ENCODE measurements around the gene CBFA2T3.

CBFA2T3 gene

DNA sequence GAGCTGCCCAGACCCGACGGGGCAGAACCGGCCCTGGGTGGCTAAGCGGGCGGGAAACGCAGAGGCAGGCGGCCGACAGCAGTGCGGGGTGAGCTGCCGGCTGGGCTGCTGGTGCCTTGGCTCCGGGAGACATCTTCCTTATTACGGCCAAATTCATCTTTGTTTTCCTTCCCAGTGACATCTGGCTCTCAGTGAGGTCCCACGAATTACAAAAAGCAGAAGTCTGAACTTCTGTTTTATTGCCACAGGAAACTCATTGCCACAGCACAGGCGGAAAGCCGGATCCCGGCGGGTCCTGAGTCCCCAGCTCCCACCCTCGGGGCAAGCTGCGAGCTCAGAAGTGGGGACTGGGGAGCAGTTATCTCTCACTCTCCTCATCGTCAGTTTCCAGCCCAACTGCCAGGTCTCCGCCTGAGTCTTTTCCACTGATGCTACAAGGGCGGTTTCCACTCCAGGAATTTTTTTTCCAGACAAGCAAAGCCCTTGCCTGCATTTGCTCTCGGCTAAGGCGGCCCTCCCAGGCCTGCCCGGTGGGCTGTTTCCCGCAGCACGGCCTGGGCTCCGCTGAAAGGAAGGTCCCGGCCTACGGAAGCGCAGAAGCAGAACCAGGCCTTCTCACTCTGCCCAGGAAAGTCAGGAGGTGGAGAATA, 40.3 kb downstream of the CBFA2T3 start:
- no peak for DNase-seq

DNA sequence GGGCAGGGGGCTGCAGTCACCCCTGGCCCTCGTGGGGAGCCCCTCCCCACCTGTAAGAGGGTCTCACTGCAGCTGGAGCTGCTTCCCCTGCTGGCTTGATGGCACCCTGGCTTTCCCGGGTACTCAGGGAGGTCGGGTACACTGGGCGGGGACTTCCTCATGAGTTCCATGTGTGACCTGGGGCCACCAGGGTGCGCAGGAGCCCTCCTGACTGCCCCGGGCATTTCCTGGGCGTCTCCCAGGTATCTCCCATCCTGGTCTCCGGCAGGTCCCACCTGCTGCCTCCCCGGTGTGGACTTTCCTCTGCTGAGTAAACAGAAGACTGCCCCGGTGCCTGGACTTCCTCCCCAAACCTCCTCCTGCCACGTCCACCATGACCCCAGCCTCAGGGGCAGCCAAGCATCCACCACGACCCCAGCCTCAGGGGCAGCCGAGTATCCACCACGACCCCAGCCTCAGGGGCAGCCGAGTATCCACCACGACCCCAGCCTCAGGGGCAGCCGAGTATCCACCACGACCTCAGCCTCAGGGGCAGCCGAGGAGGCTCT, 40.9 kb downstream of the CBFA2T3 start:
- no peak for DNase-seq

DNA sequence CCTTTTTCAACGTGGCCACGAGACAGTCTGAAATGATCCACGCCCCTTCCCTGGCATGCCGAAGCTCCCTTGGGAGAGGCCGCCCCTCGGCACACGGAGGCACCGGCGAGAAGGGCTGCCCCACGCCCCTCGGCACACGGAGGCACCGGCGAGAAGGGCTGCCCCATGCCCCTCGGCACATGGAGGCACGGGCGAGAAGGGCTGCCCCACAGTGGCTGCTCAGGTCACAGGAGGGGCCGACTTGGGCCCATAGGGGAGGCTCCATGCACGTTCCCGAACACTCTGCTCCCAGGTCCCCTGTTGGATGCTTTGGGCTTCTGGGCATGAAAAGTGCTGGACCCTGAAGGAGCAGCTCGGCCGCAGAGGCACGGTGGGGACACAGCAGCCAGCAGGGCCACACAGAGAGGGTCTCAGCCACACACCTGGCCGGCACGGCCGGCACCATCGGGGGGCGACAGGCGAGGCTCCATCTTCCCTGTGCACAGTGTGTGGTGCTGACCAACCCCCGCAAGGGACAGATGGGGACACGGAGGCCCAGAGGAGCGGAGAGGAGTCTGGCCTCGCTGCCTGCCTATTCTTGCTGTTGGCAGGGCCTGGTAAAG, 42.8 kb downstream of the CBFA2T3 start:
- no peak for DNase-seq

DNA sequence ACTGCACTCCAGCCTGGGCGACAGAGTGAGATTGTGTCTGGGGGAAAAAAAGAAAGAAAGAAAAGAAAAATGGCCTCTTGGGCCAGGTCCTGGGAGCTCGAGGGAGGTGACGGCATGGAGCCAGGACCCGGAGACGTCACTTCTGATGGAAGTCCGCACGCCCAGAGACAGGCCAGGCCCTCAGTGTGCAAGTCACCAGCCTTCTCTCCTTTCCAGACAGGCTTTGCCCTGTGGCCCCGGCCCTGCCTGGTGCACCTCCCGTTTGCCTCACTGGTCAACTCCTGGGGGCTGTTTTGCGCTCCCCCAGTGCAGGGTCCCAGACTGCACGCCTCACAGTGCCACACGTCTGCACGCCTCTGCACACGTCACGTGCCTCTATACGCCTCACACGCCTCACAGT, 44.1 kb downstream of the CBFA2T3 start:
- no peak for DNase-seq

DNA sequence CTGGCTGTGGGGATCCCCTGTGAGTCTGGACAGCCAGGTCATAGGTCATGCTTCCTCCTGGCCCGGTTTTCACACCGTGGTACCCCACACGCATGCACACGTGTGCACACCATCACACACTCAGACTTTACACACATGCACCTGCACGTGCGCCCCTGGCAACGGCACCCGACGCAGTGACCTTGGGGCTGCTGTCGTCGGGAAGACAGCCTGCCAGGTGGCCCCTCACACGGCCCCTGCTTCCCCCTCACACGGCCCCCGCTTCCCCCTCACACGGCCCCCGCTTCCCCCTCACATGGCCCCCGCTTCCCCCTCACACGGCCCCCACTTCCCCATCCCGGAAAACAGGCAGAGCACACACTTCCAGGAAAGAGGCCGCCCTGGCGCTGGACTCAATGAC, 45.1 kb downstream of the CBFA2T3 start:
- DNase-seq, result no peak

DNA sequence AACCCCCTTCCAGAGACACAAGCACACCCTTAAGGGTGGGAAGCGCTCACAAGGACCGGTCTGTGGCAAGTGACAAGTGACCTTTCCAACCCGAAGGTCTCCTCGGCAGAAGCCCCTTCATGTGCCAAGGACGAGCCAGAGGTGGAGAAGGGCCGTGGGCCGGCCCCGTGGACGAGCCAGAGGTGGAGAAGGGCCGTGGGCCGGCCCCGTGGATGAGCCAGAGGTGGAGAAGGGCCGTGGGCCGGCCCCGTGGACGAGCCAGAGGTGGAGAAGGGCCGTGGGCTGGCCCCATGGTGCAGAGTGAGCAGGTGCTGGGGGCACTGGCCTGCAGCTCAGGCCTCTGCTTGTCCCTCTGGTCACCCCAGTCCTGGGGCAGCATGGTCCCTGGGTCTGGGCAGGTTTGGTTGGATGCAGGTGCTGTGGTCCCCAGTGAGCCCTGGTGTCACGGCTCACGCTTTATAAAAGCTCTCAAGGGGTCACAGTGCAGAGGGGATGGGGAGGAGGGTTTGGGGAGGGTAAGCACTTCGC, 45.6 kb downstream of the CBFA2T3 start:
- no peak for DNase-seq

DNA sequence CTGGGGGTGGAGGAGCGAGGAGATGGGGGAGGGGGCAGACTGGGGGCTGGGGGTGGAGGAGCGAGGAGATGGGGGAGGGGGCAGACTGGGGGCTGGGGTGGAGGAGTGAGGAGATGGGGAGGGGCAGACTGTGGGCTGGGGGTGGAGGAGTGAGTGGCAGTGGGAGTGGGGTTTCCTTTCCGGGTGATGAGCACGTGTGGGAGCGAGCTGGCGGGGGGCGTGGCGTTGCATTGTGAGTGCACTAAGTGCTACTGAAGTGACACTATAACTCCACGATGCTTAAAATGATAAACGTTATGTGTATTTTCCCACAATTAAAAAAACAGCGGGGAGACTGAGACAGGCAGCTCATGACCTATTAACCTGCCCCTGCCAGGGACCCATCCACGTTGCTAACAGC, 46.3 kb downstream of the CBFA2T3 start:
- no peak for DNase-seq

DNA sequence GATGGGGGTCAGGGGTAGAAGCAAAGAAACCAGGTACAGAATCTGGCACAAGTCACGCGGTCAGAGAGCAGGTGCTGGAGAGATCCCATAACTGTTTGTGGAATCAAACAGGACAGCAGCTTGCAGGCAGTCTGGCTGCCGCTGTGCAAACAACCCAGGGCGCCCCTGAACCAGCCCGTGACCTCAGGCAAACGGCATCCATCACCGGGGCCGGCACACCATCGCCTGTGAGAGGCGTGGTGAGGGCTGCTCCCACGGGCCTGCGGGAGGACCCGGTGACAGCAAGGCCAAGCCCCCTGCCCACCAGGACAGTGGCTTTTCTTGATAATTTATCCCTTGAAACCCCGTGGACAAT, 47.9 kb downstream of the CBFA2T3 start:
- DNase-seq, result no peak

DNA sequence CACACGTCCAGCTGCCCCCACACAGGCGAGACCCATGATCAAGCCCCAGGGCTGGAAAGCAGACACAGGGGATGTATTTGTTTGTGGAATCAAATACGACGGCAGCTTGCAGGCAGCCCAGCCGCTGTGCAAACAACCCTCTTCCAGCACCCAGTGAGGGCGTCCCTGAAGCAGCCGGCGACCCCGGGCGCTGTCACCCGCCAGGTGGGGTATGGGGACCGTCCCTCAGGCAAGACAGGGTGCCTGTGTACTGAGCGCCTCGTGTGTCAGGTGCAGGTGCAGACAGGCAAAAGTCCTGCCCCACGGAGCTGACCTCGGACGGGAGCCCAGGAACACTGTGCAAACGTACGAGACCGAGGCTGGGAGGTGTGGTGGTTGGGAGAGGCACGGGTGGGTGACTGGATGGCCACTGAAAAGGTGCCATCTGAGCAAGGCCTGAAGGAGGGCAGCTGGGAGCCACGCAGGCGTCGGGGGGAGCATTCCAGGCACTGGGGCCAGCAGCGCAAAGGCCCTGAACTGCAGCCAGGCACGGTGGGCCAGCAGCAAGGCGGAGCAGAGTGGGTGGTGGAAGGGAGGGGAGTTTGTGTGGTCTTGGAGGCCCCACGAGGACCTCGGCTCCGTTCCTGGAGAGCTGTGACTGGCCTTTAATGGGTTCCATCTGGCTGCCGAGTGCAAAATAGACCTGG, 48.5 kb downstream of the CBFA2T3 start:
- DNase-seq, result no peak

DNA sequence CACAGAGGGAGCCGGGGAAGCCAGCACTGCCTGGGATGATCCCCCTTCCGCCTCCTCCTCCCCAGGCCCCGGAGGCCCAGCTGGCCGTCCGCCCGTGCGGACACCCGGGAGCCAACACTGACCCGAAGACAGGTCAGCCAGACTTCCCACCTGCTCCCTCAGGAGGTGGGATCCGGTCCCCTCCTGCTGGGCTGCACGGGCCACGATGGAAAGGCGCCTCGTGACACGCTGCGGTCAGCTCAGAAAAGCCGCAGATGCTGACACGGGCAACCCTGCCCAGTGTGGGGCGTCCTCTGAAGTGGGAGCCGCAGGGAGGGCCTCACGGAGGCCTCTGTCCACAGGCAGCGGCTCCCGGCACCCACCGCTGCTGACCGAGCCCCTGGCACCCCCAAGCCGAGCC, 49.3 kb downstream of the CBFA2T3 start:
- no peak for DNase-seq

DNA sequence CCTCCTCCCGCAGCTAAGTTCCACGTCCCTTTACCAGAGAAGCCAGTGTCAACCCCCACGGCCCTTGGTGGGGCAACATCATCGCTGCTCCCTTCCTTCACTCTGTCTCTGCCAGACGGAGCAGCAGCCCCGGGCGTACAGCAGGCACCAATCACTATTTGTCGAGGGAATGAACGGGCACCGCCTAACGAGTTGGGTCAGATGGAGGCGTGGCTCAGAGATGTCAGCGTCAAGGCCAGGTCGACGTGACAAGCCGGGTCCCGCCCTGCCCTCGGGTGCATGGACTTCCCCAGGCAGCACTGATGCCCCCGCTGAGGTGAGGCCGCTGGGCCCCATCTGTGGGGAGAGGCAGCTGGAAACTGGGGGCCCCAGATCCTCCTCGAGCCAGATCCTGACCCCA, 50.0 kb downstream of the CBFA2T3 start:
- DNase-seq, result no peak

DNA sequence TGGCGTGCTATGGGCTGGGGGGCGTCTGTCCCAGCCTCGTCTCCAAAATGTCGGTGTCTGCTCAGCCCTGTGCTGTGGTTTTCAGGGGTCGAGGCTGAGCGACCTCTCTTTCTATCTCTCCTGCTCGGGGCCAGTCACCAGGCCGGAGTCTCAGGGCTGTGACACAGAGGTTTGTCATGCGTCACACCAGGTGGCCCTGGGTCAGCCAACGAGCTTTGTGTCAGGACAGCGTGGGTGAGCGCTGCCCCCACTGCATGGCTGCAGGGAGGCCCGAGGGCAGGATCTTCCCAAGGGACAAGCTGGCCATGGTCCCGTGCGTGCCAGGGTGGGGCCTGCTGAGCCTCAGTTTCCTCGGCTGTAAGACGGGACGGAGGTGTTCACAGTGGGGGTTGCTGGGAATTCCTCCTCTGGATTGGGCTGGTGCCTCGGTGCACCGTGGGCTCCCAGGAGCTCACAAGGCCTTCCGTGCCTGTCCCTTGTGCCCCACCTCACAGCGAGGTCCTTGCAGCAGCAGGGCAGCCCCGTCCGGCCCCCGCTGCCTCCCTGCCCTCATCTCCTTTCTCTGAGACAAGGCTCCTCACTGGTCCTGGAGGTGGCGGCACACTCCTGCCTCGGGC, 50.5 kb downstream of the CBFA2T3 start:
- peak; percentile 31 for DNase-seq

DNA sequence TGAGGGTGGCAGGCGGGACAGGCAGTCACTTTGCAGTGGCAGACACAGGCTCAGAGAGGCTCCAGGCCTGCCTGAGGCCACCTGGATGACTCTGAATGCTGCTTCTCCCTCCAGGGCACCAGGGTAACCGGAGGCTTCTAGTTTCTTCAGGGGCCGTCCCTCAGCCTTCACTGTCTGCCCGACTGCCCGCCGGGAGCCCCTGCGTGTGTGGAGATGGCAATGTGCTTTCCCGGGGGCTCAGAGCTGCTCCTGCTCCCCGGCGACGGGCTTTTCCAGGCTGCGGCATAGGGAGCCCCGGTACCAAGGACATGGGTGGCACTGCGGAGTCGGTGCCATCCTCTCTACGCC, 51.5 kb downstream of the CBFA2T3 start:
- no peak for DNase-seq

DNA sequence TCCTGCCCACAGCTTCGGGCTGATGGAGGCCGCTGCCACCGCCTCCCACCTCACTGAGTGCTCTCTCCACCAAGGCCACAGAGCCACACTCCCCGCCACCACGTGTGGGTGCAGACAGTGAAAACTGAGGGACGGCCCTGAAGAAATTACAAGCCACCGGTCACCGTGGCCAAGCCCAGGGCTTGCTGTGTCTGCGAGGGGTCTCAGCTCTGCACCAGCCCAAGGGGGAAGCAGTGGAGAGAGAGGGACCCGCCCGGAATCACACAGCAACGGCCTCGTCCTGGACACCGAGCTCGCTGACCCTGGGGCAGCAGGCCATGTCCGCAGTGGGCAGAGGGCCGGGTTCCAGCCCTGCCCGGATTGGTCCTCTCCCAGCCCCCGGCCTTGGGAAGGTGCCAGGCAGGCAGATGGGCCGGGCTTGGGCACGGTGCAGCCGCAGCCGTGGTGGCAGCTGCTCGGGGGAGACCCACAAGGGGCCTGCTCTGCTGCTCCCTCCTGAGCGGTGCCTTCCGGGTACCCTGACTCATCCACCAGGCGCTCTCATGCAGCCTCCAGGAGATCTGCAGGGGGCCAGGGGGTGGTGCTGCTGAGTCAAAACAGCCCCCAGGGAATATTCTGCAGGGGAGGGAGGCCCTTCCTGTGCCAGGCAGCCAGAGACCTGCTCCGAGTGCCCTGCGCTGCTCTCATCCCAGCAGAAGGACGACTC, 52.0 kb downstream of the CBFA2T3 start:
- peak; percentile 92 for DNase-seq

DNA sequence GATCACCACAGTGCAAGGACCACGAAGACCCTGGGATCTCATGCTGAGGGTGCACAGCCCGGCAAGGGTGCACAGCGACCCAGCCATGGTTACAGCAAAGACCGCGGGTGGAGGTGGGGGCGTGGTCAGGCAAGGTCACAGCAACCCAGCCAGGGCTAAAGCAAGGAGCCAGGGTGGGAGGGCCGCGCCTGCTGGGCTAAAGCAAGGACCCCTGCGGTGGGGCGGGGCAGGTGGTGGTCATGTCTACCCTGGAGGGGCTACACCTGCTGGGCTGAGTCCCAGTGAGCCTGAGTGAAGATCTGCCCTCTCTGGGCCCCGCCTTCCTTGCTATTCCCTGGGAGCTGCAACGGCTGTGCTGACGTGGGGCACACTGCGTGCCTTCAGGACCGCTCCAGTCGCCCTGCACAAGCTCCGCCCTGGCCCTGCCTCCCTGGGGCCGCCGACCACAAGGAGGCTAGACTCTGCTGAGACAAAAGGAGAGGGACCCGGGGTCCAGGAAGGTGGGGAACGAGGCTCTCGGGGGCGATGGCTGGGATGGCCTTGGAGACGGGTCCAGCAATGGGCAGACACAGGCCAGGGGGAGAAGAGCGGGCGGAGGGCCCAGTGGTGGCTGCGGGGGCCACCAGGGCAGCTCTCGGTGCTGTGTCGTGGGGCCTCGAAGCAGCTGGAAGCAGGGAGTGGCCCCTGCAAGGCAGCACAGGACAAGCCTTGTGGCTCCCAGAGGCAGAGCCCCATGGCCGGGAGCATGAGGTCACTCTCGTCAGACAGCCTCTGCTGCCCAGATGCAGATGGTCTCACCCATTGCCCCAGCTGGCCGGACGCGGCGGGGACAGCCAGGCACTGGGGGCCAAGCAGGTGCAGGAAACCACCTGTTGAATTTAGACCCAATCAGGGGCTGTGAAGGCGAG, 52.8 kb downstream of the CBFA2T3 start:
- no peak for DNase-seq

DNA sequence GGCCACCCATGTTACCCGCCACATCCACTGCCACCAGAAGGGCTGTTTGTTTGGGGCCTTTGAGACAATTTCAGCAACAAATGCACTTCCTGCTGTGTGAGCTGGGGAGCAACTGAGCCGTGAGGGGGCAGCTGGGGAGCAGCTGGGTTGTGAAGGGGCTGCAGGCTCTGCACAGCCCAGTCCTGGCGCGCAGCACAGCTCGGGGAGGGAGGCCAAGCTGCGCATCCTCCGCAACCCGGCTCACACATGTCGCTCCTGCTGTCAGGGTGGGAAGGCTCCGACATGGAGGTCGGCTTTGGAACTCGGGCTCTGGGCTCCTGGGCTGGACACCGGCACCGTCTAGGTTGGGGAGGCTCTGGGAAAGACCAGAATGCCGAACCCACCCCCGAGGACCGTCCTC, 53.6 kb downstream of the CBFA2T3 start:
- DNase-seq, result no peak

DNA sequence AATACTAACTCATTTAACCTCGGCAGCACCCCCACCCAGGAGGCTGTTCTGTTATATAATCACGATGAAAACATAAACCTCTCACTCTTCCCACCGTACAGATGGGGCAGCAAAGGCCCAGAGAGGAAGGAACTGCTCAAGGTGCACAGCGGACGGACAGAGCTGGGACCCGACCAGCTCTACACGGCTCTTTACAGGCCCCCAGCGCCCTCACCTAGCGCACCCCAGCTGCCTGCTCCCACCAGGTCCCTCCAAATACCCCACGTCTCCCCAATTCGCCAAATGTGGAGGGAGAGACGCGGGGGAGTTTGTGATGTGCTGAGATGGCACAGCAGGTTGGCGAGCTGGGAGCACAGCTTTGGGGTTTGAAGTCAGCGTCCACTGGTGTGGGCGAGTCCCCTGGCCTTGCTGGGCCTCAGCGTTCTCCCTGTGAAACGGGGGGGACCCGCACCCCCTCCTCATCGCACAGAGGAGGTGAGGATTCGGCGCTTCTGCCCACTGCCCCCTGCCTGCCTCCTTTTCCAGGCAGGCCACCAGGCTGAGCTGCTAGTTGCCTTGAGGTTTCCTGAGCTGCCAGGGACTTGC, 54.1 kb downstream of the CBFA2T3 start:
- no peak for DNase-seq

DNA sequence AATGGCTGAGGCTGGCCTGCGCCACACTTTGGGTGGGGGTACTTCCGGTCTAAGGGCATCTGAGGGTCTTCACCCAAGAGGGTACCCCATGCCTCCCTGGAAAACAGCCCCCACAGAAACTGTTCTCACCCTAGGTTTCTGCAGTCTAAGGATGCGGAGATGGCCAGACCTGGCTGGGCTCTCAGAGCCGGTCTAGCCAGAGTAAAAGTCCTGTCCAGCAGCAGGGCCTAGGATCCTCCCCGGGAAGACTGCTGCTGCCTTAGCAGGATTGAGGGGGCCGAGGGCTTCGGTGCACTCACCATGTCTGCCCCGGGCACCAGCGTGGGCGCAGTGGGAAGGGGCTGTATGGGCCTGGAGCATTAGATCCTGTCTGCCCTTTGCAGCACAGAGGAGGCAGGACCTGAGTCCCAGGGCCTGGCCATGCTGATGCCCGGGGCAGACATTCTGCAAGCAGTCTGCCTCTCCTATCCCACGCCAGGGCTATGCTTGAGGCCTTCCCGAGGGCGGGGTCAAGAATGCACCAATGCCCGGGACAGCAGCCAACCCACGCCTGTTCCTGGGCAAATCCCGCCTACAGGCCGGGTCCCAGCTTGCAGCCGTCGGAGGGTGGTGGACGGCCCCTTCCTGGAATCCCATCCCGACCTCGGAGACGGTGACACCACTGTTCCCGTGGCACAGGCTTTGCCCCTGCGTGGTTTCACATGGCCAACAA, 54.7 kb downstream of the CBFA2T3 start:
- peak; percentile 59 for DNase-seq

DNA sequence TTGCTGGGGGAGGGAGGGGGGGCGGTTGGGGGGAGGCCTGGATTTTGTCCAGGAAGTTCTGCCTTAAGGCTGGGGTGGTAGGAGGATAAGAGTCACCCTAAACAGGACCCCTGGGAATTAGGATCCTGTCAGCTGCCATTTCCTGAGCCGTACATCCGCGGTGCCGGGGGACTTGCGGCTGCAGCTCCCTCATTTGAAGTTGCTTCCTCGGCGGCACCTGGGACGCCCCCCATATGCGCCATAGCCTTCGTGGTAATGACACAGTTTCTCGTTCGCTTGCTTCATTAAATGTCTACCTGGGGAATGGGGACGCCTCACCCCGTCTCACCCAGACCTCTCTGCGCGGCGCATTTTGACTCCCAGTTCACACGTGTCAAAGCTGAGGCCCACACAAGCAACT, 55.4 kb downstream of the CBFA2T3 start:
- DNase-seq, result no peak

DNA sequence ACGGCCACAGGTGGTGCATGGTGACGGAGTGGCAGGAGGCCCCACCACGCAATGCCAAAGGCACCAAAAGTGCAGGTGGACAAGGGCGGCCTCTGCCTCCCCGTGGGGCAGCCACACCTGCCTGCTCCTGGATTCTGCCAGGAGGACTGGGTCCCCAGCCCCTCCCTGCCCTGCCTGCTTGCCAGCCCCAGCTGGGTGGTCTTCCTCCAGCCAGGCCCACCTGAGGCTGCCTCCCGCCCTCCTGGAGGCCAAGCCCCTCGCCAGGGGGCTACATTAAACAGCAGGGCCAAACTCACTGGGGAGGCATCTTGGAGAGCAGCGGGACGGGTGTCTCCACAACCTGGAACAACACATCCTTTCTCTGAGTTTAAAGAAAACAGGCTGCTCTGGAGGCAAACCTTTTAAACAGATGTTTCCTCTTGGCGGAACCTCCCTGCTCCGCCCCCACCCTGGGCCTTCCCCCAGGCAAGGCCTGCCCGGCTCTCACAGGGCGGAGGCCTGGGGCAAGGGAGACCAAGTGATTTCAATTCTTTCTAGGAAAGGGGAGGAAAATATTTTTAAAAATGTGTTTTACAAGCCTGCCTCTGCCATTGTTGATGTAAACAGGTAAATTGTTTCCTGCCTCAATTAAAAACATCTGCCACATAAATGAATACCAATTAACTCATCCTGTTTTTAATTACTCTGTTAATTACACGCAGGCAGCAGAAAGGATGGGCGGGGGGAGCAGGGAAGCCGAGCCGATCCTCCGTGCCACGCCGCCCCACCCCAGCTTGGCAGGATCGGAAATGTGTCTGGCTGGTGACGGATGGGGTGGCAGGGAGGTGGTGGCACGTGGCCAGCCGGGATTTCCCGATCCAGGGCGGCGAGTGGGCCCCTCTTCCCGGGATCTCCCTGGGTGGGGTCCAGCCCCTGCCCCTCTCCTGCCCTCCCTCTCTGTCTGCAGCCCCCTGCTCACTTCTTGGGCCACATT, 56.1 kb downstream of the CBFA2T3 start:
- DNase-seq, result peak; percentile 54
